Measurements from ENCODE around the gene IAPP.

GRCh38 chr12:21340403-21340802 is 32.3 kb upstream of the IAPP start:
- TF ChIP-seq POLR2A (IDR thresholded peaks at IDR 0.05): no peak
- no peak for TF ChIP-seq POLR2AphosphoS5 (IDR thresholded peaks at IDR 0.05)
- TF ChIP-seq CTCF (IDR thresholded peaks at IDR 0.05): no peak
- no peak for TF ChIP-seq EP300 (IDR thresholded peaks at IDR 0.05)

Measured in suprapubic skin (tissue), 4 donors.